Neural crest cell (in vitro differentiated cells): ENCODE data around the gene NPTX2. TPM values are rescaled to one million over a fixed set of nuclear protein-coding genes. Genes with fewer than 3 reads are reported as not detected.

Source experiments
- DNase-seq: peaks from one replicate; pipeline ENCODE4 v3.0.0; 2021; ENCODE audit warnings: low read depth, mixed read lengths, low spot score
- H3K27ac Mint-ChIP-seq: one replicate; pipeline ENCODE4 v1.8.0; 2021; ENCODE audit warnings: mild to moderate bottlenecking, mixed read lengths; ENCODE audit not compliant: unreplicated experiment
- H3K27me3 Mint-ChIP-seq: 2 replicates; pipeline ENCODE4 v1.8.0; 2021; ENCODE audit warnings: low read depth, mild to moderate bottlenecking, mixed read lengths
- H3K36me3 Mint-ChIP-seq: 2 replicates; pipeline ENCODE4 v1.8.0; 2021; ENCODE audit warnings: low read depth, mild to moderate bottlenecking, mixed read lengths
- H3K4me1 Mint-ChIP-seq: 2 replicates; pipeline ENCODE4 v1.8.0; 2021; ENCODE audit warnings: mixed read lengths
- H3K4me3 Mint-ChIP-seq: one replicate; pipeline ENCODE4 v1.8.0; 2021; ENCODE audit warnings: mild to moderate bottlenecking, mixed read lengths
- H3K9me3 Mint-ChIP-seq: 2 replicates; pipeline ENCODE4 v1.8.0; 2021; ENCODE audit warnings: mixed read lengths
- total RNA-seq: library from RNA; stranded (reverse); gene quantifications from 2 replicates; pipeline ENCODE4 v1.2.1, GENCODE V29; 2021
- TF ChIP-seq, protein P1 (sequence below): fragments of 200-600 bp; sonication (generic); conservative IDR thresholded peaks from 2 replicates; pipeline ENCODE4 v1.5.0; 2021; ENCODE audit warnings: antibody characterized with exemption, mild to moderate bottlenecking

NPTX2 gene
- total RNA-seq, 1 donor from 2014 or later, result 15.9 TPM

DNA sequence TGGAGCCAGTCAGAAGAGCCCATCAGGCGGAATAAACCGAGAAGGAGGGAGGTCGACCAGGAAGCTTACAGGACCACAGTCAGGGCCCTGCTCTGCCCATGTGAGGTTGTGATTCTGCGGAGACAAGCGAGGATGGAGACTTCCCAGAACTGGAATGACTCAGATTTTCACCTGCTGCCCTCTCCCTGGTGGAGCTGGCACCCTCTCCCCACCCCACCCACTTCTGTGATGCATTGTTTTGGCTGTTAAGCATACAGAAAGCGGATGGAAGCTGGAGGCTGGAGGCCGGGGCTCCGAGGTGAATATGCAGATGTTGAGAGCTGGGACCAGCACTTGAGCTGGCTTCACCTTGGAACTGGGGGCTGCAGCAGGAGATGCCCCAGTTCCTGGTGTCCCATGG lies 57.4 kb downstream of the NPTX2 start:
- TF ChIP-seq, protein P1, sequence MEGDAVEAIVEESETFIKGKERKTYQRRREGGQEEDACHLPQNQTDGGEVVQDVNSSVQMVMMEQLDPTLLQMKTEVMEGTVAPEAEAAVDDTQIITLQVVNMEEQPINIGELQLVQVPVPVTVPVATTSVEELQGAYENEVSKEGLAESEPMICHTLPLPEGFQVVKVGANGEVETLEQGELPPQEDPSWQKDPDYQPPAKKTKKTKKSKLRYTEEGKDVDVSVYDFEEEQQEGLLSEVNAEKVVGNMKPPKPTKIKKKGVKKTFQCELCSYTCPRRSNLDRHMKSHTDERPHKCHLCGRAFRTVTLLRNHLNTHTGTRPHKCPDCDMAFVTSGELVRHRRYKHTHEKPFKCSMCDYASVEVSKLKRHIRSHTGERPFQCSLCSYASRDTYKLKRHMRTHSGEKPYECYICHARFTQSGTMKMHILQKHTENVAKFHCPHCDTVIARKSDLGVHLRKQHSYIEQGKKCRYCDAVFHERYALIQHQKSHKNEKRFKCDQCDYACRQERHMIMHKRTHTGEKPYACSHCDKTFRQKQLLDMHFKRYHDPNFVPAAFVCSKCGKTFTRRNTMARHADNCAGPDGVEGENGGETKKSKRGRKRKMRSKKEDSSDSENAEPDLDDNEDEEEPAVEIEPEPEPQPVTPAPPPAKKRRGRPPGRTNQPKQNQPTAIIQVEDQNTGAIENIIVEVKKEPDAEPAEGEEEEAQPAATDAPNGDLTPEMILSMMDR, result no peak
- Mint-ChIP-seq H3K27me3 (peaks cover 10% of the 10 kb centered on the region), H3K4me3 (no peak overlapping the region), H3K27ac (no peak overlapping the region), H3K36me3 (no peaks in the 10 kb centered on the region), H3K4me1 (no peaks in the 10 kb centered on the region), H3K9me3 (no peaks in the 10 kb centered on the region)
- no peak for DNase-seq

DNA sequence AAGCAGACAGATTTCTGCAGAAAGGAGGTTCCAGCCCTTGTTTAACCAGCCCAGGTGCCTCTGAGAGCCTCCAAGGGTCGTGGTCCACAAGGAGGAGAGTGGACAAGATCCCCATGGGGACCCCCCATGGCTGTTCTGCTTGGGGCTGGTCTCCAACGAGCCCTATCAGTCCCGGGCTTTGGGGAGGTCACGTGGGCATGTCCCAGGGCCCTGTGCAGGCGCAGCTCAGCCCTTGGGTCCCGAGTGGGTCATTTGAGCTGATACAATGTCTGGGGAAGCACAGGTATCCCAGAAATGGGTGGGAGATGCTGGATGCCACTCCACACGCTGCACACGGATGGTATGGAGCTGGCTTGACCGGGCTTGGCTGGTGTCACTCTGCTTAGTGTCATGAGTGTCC lies 57.8 kb downstream of the NPTX2 start:
- peaks cover 10% of the 10 kb centered on the region for H3K27me3 Mint-ChIP-seq
- TF ChIP-seq, protein P1, result no peak
- no peaks in the 10 kb centered on the region for H3K9me3 Mint-ChIP-seq

DNA sequence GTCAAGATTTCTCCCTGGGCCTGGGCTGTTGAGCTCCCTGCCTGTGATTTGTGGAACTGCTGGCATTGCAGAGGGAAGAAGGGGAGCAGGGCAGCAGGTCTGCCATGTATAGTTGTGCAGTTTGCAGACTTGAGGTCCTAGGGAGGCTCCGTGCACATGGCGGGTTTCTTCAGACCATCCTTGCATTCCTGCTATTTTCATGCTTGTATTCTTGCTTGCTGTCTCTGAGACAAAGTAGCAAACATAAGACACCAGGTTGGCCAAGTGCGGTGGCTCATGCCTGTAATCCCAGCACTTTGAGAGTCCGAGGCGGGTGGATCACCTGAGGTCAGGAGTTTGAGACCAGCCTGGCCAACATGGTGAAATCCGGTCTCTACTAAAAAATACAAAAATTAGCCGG lies 61.1 kb downstream of the NPTX2 start:
- Mint-ChIP-seq H3K9me3 (no peaks in the 10 kb centered on the region), H3K4me3 (no peak overlapping the region), H3K36me3 (no peaks in the 10 kb centered on the region), H3K4me1 (no peaks in the 10 kb centered on the region), H3K27me3 (peaks cover 14% of the 10 kb centered on the region), H3K27ac (no peak overlapping the region)
- TF ChIP-seq, protein P1, result no peak
- DNase-seq, result no peak

More for the DNA sequence above, 57.8 kb downstream of the NPTX2 start:
- H3K36me3 Mint-ChIP-seq, result no peaks in the 10 kb centered on the region
- H3K27ac Mint-ChIP-seq, result no peak overlapping the region
- no peak overlapping the region for H3K4me3 Mint-ChIP-seq
- no peak for DNase-seq
- no peaks in the 10 kb centered on the region for H3K4me1 Mint-ChIP-seq

Other genes starting within 250 kb of the NPTX2 start
- gene BAIAP2L1, start 216.2 kb upstream of the NPTX2 start, total RNA-seq, result 1.5 and 2.1 TPM in 2 replicates